Measurements from ENCODE around the gene EFCAB8. TPM values are rescaled to one million over a fixed set of nuclear protein-coding genes. Genes with fewer than 3 reads are reported as not detected.

The EFCAB8 gene
- total RNA-seq, 2 donors from 2014 or later = 0.26 TPM; not detected in 1

GRCh38 chr20:32920530-32921298 is 62.0 kb downstream of the EFCAB8 start:
- Histone ChIP-seq H3K27ac (no peak overlapping the region), H3K4me3 (no peak overlapping the region), H3K9me3 (peaks cover 0 to 6% (median 0%) of the 10 kb centered on the region in 3 donors), H3K27me3 (no peaks in the 10 kb centered on the region), H3K4me1 (no peaks in the 10 kb centered on the region), H3K36me3 (replicated peaks in 1 of 2; ENCODE audit: insufficient read depth in 1 of 2, low read depth in 2 of 2) (no peaks in the 10 kb centered on the region)
- ATAC-seq (no peak), DNase-seq (no peak)
- intact Hi-C loops (cut with DNase I) = no loop called here
- 71 to 74% methylated on average over 6 of the region's 6 CpGs for WGBS, 2 donors
- TF ChIP-seq CTCF (IDR thresholded peaks at IDR 0.05) (no peak), POLR2A (IDR thresholded peaks at IDR 0.05) (no peak)

- WGBS, 2 donors = 75 to 76% methylated on average over 3 of the region's 3 CpGs
- TF ChIP-seq POLR2A (IDR thresholded peaks at IDR 0.05) = no peak
- no peak for TF ChIP-seq CTCF (IDR thresholded peaks at IDR 0.05)
- no peak overlapping the region for H3K27ac ChIP-seq
- H3K9me3 ChIP-seq = no peaks in the 10 kb centered on the region
- ATAC-seq = no peak
- intact Hi-C loops (cut with DNase I) = no loop called here
- no peak overlapping the region for H3K4me3 ChIP-seq
- H3K4me1 ChIP-seq = no peaks in the 10 kb centered on the region
- no peak for DNase-seq
- no peaks in the 10 kb centered on the region for H3K27me3 ChIP-seq
- no peaks in the 10 kb centered on the region for H3K36me3 ChIP-seq (replicated peaks in 1 of 2; ENCODE audit: insufficient read depth in 1 of 2, low read depth in 2 of 2)
Measured at GRCh38 chr20:32922466-32922865, 63.7 kb downstream of the EFCAB8 start.

- Histone ChIP-seq H3K4me1 (no peaks in the 10 kb centered on the region), H3K27ac (no peak overlapping the region), H3K27me3 (no peaks in the 10 kb centered on the region), H3K9me3 (no peaks in the 10 kb centered on the region), H3K4me3 (no peak overlapping the region), H3K36me3 (replicated peaks in 1 of 2; ENCODE audit: insufficient read depth in 1 of 2, low read depth in 2 of 2) (no peaks in the 10 kb centered on the region)
- WGBS, 2 donors = 86% methylated on average over 1 of the region's 1 CpG; no CpG with 5 or more reads in 1 of the 2 donors
- no peak for TF ChIP-seq POLR2A (IDR thresholded peaks at IDR 0.05)
- no peak for TF ChIP-seq CTCF (IDR thresholded peaks at IDR 0.05)
- DNase-seq = no peak
- intact Hi-C loops (cut with DNase I) = no loop called here
- no peak for ATAC-seq
Measured at GRCh38 chr20:32924781-32925180, 66.1 kb downstream of the EFCAB8 start.

GRCh38 chr20:32925481-32926196 is 66.9 kb downstream of the EFCAB8 start:
- ATAC-seq (no peak), DNase-seq (no peak)
- no peaks in the 10 kb centered on the region for H3K36me3 ChIP-seq (replicated peaks in 1 of 2; ENCODE audit: insufficient read depth in 1 of 2, low read depth in 2 of 2)
- H3K27me3 ChIP-seq = no peaks in the 10 kb centered on the region
- H3K27ac ChIP-seq = no peak overlapping the region
- H3K4me1 ChIP-seq = no peaks in the 10 kb centered on the region
- intact Hi-C loops (cut with DNase I) = no loop called here
- TF ChIP-seq CTCF (IDR thresholded peaks at IDR 0.05) = no peak
- TF ChIP-seq POLR2A (IDR thresholded peaks at IDR 0.05) = no peak
- H3K9me3 ChIP-seq = no peaks in the 10 kb centered on the region
- no peak overlapping the region for H3K4me3 ChIP-seq
- WGBS, 2 donors = 73% methylated on average over 17 of the region's 17 CpGs

Measured in body of pancreas (tissue), 4 donors.